ENCODE data around the gene ATG7. TPM values are rescaled to one million over a fixed set of nuclear protein-coding genes. Genes with fewer than 3 reads are reported as not detected.

Gene ATG7
- total RNA-seq, 2 donors from 2014 or later, result 33.9 to 38.4 TPM

DNA sequence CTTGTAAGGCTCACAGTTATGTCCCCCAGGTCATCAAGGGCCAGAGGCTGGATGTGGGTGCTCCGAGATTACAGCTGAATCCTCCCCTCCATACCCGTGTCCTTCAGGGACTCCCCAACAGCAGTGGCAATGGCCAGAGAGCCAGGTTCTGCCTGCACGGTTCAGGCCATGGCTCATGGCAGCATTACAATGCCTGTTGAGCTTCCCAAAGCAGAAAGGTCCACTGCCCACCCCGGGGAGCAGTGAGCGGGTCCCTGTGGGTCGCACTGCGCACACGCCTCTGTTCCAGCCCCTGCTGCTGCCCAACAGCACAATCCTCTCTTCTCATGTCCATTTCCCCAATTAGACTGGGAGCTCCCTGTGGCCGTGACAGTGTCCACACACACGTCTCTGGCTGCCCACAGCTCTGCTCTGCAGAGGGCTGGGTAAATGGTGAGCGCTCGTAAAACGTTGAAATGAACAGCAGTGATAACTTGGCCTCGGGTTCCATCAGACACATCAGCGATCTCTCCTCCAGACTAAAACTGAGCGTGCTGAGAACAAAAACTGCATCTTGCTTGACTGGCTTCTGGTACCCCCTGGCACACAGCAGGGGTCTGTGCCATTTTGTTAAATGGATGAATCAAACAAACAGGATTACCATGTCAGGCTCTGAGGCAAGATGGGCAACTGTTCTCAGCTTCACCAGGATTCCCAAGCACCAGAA is 291.1 kb downstream of the ATG7 start:
- Histone ChIP-seq H3K27me3 (ENCODE audit: control insufficient read depth, insufficient read depth, low read length, poor library complexity, severe bottlenecking) (no peaks in the 10 kb centered on the region), H3K36me3 (ENCODE audit: control insufficient read depth, insufficient read depth, low read length) (peaks cover 27% of the 10 kb centered on the region), H3K9me3 (ENCODE audit: control insufficient read depth, low read length) (no peaks in the 10 kb centered on the region), H3K4me3 (ENCODE audit: low read length) (no peak overlapping the region), H3K27ac (ENCODE audit: low read depth, low read length) (no peak overlapping the region), H3K4me1 (ENCODE audit: control insufficient read depth, insufficient read depth, low read length) (peaks cover 5% of the 10 kb centered on the region), H3K9ac (ENCODE audit: extremely low read depth, low read length, poor library complexity, severe bottlenecking) (no peak overlapping the region)
- 95% methylated on average over 13 to 16 of the region's 16 CpGs for whole genome bisulfite sequencing, 2 experiments (ENCODE audit: insufficient coverage in 1 of 2, insufficient read length in 1 of 2)
- DNase-seq, result no peak
- H3K27ac Mint-ChIP-seq, result no peak overlapping the region
- no peak overlapping the region for H3K4me3 Mint-ChIP-seq
- H3K4me1 Mint-ChIP-seq, result peaks cover 2% of the 10 kb centered on the region
- no peaks in the 10 kb centered on the region for H3K9me3 Mint-ChIP-seq
- H3K27me3 Mint-ChIP-seq (ENCODE audit: insufficient read depth), result no peaks in the 10 kb centered on the region
- TF ChIP-seq, protein P1, sequence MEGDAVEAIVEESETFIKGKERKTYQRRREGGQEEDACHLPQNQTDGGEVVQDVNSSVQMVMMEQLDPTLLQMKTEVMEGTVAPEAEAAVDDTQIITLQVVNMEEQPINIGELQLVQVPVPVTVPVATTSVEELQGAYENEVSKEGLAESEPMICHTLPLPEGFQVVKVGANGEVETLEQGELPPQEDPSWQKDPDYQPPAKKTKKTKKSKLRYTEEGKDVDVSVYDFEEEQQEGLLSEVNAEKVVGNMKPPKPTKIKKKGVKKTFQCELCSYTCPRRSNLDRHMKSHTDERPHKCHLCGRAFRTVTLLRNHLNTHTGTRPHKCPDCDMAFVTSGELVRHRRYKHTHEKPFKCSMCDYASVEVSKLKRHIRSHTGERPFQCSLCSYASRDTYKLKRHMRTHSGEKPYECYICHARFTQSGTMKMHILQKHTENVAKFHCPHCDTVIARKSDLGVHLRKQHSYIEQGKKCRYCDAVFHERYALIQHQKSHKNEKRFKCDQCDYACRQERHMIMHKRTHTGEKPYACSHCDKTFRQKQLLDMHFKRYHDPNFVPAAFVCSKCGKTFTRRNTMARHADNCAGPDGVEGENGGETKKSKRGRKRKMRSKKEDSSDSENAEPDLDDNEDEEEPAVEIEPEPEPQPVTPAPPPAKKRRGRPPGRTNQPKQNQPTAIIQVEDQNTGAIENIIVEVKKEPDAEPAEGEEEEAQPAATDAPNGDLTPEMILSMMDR (conservative IDR thresholded peaks at IDR 0.05), result no peak
- peaks cover 32% of the 10 kb centered on the region for H3K36me3 Mint-ChIP-seq (ENCODE audit: low read depth)

DNA sequence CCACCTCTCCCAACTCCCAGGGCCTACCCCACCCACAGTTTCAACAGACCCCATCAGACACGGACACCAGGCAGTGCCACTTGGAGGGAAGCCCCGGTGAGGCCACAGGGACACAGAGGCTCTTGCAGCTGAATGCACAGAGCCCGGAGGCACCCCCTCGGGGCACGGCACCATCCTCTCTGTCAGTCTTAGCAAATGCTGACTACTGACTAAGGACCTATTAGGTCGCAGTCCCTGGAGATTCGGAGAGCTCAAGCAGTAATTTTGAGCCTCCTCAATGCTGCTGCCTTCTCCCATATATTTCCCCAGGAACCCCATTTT is 291.6 kb downstream of the ATG7 start:
- 93 to 94% methylated on average over 6 to 7 of the region's 7 CpGs for WGBS, 2 experiments (ENCODE audit: insufficient coverage in 1 of 2, insufficient read length in 1 of 2)
- Histone ChIP-seq H3K27ac (ENCODE audit: low read depth, low read length) (no peak overlapping the region), H3K27me3 (ENCODE audit: control insufficient read depth, insufficient read depth, low read length, poor library complexity, severe bottlenecking) (no peaks in the 10 kb centered on the region), H3K4me3 (ENCODE audit: low read length) (no peak overlapping the region), H3K9ac (ENCODE audit: extremely low read depth, low read length, poor library complexity, severe bottlenecking) (no peak overlapping the region), H3K36me3 (ENCODE audit: control insufficient read depth, insufficient read depth, low read length) (peaks cover 27% of the 10 kb centered on the region), H3K4me1 (ENCODE audit: control insufficient read depth, insufficient read depth, low read length) (peaks cover 5% of the 10 kb centered on the region), H3K9me3 (ENCODE audit: control insufficient read depth, low read length) (no peaks in the 10 kb centered on the region)
- H3K9me3 Mint-ChIP-seq, result no peaks in the 10 kb centered on the region
- H3K27ac Mint-ChIP-seq, result no peak overlapping the region
- H3K4me1 Mint-ChIP-seq, result peaks cover 2% of the 10 kb centered on the region
- DNase-seq, result no peak
- TF ChIP-seq, protein P1 (conservative IDR thresholded peaks at IDR 0.05), result no peak
- no peaks in the 10 kb centered on the region for H3K27me3 Mint-ChIP-seq (ENCODE audit: insufficient read depth)
- H3K36me3 Mint-ChIP-seq (ENCODE audit: low read depth), result peaks cover 32% of the 10 kb centered on the region
- H3K4me3 Mint-ChIP-seq, result no peak overlapping the region

DNA sequence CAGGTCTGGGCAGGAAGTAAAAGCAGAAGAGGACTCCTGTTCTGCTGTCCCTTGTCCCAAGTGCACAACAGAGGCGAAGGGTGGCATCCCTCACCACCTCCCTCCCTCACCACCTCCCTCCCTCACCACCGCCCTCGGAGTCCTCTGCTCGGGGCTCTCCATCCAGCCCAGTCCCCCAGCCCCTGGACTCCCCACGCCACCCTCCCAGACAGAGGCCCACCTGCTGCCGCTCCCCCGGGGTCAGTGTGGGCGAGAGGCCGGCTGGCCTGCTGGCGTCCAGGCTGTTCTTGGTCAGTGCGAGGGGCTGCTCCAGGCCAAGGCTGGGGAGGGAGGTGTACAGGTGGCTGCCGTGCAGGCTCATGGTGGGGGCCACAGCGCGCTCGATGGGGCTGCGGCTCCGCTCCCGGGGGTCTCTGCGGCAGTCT is 292.4 kb downstream of the ATG7 start:
- Mint-ChIP-seq H3K27ac (no peak overlapping the region), H3K9me3 (no peaks in the 10 kb centered on the region), H3K27me3 (ENCODE audit: insufficient read depth) (no peaks in the 10 kb centered on the region), H3K4me3 (no peak overlapping the region), H3K4me1 (peaks cover 2% of the 10 kb centered on the region), H3K36me3 (ENCODE audit: low read depth) (peaks cover 32% of the 10 kb centered on the region)
- Histone ChIP-seq H3K9ac (ENCODE audit: extremely low read depth, low read length, poor library complexity, severe bottlenecking) (no peak overlapping the region), H3K36me3 (ENCODE audit: control insufficient read depth, insufficient read depth, low read length) (peaks cover 27% of the 10 kb centered on the region), H3K4me1 (ENCODE audit: control insufficient read depth, insufficient read depth, low read length) (peaks cover 5% of the 10 kb centered on the region), H3K27ac (ENCODE audit: low read depth, low read length) (peak overlapping the region; percentile 17), H3K27me3 (ENCODE audit: control insufficient read depth, insufficient read depth, low read length, poor library complexity, severe bottlenecking) (no peaks in the 10 kb centered on the region), H3K9me3 (ENCODE audit: control insufficient read depth, low read length) (no peaks in the 10 kb centered on the region), H3K4me3 (ENCODE audit: low read length) (no peak overlapping the region)
- WGBS, 2 experiments (ENCODE audit: insufficient coverage in 1 of 2, insufficient read length in 1 of 2), result 95 to 97% methylated on average over 5 to 19 of the region's 19 CpGs
- no peak for DNase-seq
- TF ChIP-seq, protein P1 (conservative IDR thresholded peaks at IDR 0.05), result no peak
